Neural crest cell (in vitro differentiated cells): ENCODE results near the gene USF2. TPM values are rescaled to one million over a fixed set of nuclear protein-coding genes. Genes with fewer than 3 reads are reported as not detected.

ENCODE experiments used
- DNase-seq: peaks from one replicate; pipeline ENCODE4 v3.0.0; 2021; ENCODE audit warnings: low read depth, mixed read lengths, low spot score
- H3K27ac Mint-ChIP-seq: one replicate; pipeline ENCODE4 v1.8.0; 2021; ENCODE audit warnings: mild to moderate bottlenecking, mixed read lengths; ENCODE audit not compliant: unreplicated experiment
- H3K27me3 Mint-ChIP-seq: 2 replicates; pipeline ENCODE4 v1.8.0; 2021; ENCODE audit warnings: low read depth, mild to moderate bottlenecking, mixed read lengths
- H3K36me3 Mint-ChIP-seq: 2 replicates; pipeline ENCODE4 v1.8.0; 2021; ENCODE audit warnings: low read depth, mild to moderate bottlenecking, mixed read lengths
- H3K4me1 Mint-ChIP-seq: 2 replicates; pipeline ENCODE4 v1.8.0; 2021; ENCODE audit warnings: mixed read lengths
- H3K4me3 Mint-ChIP-seq: one replicate; pipeline ENCODE4 v1.8.0; 2021; ENCODE audit warnings: mild to moderate bottlenecking, mixed read lengths
- H3K9me3 Mint-ChIP-seq: 2 replicates; pipeline ENCODE4 v1.8.0; 2021; ENCODE audit warnings: mixed read lengths
- total RNA-seq: library from RNA; stranded (reverse); gene quantifications from 2 replicates; pipeline ENCODE4 v1.2.1, GENCODE V29; 2021
- TF ChIP-seq, protein P1 (sequence below): fragments of 200-600 bp; sonication (generic); conservative IDR thresholded peaks from 2 replicates; pipeline ENCODE4 v1.5.0; 2021; ENCODE audit warnings: antibody characterized with exemption, mild to moderate bottlenecking

Gene USF2
- total RNA-seq, 1 donor from 2014 or later, result 107 TPM

DNA sequence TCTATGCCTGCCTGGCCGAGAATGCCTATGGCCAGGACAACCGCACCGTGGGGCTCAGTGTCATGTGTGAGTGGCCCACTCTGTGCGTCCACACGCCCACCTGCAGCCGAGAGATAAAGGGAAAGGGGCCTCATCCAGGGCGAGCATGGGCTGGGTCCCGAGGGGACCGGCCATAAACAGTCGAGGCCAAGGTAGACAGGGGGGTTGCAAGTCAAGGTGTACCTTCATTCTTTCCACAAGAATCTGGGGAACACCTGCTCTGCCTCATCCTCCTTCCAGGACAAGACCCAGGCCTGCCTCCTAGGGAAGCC, 31.5 kb downstream of the USF2 start:
- no peak for DNase-seq
- Mint-ChIP-seq H3K36me3 (no peaks in the 10 kb centered on the region), H3K4me1 (no peaks in the 10 kb centered on the region), H3K9me3 (no peaks in the 10 kb centered on the region), H3K4me3 (no peak overlapping the region), H3K27ac (no peak overlapping the region), H3K27me3 (no peaks in the 10 kb centered on the region)
- TF ChIP-seq, protein P1, sequence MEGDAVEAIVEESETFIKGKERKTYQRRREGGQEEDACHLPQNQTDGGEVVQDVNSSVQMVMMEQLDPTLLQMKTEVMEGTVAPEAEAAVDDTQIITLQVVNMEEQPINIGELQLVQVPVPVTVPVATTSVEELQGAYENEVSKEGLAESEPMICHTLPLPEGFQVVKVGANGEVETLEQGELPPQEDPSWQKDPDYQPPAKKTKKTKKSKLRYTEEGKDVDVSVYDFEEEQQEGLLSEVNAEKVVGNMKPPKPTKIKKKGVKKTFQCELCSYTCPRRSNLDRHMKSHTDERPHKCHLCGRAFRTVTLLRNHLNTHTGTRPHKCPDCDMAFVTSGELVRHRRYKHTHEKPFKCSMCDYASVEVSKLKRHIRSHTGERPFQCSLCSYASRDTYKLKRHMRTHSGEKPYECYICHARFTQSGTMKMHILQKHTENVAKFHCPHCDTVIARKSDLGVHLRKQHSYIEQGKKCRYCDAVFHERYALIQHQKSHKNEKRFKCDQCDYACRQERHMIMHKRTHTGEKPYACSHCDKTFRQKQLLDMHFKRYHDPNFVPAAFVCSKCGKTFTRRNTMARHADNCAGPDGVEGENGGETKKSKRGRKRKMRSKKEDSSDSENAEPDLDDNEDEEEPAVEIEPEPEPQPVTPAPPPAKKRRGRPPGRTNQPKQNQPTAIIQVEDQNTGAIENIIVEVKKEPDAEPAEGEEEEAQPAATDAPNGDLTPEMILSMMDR, result no peak

DNA sequence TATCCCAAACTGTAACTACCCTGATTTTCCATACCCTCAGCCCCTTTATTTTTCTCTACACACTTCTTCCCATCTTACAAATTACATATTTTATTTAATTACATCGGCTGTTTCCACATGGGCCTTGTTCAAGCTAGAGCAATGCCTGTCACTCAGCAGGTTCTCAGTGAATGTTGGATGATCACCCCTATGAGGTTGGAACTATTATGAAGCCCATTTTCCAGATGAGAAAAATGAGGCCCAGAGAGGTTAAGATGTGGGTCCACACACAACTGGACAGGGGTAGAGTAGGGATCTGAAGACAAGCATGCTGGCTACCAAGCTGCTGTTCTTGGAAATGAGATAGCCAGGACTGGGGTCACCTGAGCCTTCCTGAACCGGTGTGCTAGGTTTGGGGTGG, 33.2 kb downstream of the USF2 start:
- no peaks in the 10 kb centered on the region for H3K4me1 Mint-ChIP-seq
- H3K9me3 Mint-ChIP-seq, result no peaks in the 10 kb centered on the region
- no peaks in the 10 kb centered on the region for H3K27me3 Mint-ChIP-seq
- no peak overlapping the region for H3K27ac Mint-ChIP-seq
- H3K4me3 Mint-ChIP-seq, result no peak overlapping the region
- no peaks in the 10 kb centered on the region for H3K36me3 Mint-ChIP-seq
- TF ChIP-seq, protein P1, result no peak
- DNase-seq, result no peak

DNA sequence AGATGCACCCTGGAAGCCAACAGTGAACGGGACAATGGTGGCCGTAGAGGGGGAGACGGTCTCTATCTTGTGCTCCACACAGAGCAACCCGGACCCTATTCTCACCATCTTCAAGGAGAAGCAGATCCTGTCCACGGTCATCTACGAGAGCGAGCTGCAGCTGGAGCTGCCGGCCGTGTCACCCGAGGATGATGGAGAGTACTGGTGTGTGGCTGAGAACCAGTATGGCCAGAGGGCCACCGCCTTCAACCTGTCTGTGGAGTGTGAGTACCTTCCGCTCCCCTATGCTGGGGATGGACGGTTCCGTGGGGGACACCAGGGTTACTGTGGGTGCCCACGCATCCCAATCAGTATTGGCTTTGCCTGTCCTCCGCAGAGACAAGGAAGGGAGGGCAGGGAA, 33.7 kb downstream of the USF2 start:
- no peak for DNase-seq
- no peak overlapping the region for H3K27ac Mint-ChIP-seq
- no peaks in the 10 kb centered on the region for H3K4me1 Mint-ChIP-seq
- no peaks in the 10 kb centered on the region for H3K36me3 Mint-ChIP-seq
- no peaks in the 10 kb centered on the region for H3K9me3 Mint-ChIP-seq
- no peak overlapping the region for H3K4me3 Mint-ChIP-seq
- TF ChIP-seq, protein P1, result no peak
- H3K27me3 Mint-ChIP-seq, result no peaks in the 10 kb centered on the region

DNA sequence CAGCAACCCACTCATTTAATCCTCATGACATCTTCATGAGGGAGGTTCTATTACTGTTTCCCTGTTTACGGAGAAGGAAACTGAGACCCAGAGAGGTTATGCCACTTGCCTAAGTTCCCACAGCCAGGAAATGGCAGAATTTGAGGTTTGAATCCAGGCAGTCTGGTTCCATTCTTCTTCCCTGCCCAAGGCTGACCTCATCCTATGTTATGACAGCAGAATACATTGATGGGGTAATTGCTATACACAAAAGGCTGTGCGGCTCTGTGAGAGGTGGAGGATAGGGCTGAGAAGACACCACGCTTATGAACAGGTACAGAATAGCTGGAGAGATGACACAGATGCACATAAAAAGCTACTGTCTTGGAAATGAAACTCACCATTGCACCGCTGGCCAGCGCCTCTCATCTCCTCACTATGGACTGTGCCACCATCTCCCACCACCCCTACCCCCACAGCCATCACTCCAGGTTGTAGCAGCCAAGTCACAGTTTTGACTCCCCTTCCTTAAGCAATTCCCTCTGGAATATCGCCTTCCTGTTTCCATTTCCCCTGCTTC, 34.7 kb downstream of the USF2 start:
- Mint-ChIP-seq H3K27me3 (no peaks in the 10 kb centered on the region), H3K27ac (no peak overlapping the region), H3K9me3 (no peaks in the 10 kb centered on the region), H3K4me3 (no peak overlapping the region), H3K36me3 (no peaks in the 10 kb centered on the region), H3K4me1 (peaks cover 6% of the 10 kb centered on the region)
- no peak for DNase-seq
- TF ChIP-seq, protein P1, result no peak

DNA sequence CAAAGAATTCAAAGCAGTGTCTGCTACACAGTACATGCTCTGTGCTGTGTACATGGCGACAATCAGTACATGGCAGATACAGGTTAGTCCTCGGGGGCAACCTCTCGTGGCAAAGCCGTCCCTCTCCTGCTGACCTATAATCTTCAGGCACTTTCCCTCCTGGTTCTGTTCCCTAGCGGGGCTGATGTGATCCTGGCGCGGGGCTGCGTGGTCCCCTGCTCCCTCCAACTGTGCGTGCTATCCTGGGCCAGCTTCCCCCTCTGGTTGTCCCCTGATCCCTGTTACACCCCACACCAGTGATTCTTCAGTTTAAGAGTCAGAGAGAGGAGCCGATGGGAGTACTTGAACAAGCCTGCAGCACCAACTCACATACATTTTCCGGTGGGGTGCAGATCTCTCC, 35.3 kb downstream of the USF2 start:
- no peak overlapping the region for H3K4me3 Mint-ChIP-seq
- no peaks in the 10 kb centered on the region for H3K36me3 Mint-ChIP-seq
- H3K9me3 Mint-ChIP-seq, result no peaks in the 10 kb centered on the region
- no peaks in the 10 kb centered on the region for H3K27me3 Mint-ChIP-seq
- TF ChIP-seq, protein P1, result no peak
- peaks cover 10% of the 10 kb centered on the region for H3K4me1 Mint-ChIP-seq
- peak overlapping the region; percentile 15 for H3K27ac Mint-ChIP-seq
- no peak for DNase-seq

DNA sequence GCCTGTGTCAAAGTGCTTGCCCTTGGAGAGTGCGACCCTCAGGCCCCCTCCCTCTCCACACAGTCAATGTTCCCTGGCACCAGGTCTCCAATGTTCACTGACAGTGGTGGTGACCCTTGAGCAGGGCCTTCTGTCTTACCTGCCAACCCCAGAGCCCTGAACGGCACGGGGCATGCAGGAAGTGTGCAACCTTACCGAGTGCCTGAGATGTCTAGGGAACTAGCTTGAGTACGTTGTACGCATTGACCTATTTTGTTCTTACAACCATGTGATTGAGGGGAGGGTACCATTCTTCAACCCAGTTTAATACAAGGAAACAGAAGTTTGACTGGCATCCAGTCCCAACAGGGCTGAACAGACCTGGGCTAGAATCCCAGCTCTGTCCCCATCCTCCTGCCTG, 36.4 kb downstream of the USF2 start:
- H3K36me3 Mint-ChIP-seq, result no peaks in the 10 kb centered on the region
- peaks cover 18% of the 10 kb centered on the region for H3K4me1 Mint-ChIP-seq
- H3K4me3 Mint-ChIP-seq, result no peak overlapping the region
- TF ChIP-seq, protein P1, result no peak
- DNase-seq, result no peak
- H3K27ac Mint-ChIP-seq, result no peak overlapping the region
- H3K9me3 Mint-ChIP-seq, result no peaks in the 10 kb centered on the region
- H3K27me3 Mint-ChIP-seq, result no peaks in the 10 kb centered on the region
